Ovary (tissue), 9 donors: ENCODE results near the gene CDH23. TPM values are rescaled to one million over a fixed set of nuclear protein-coding genes. Genes with fewer than 3 reads are reported as not detected.

Source experiments
- DNase-seq, 5 donors: peaks; one replicate each; pipeline ENCODE4 v3.0.0-alpha.2; 2019 to 2020
- H3K27ac ChIP-seq, 2 donors: fragments of 200-600 bp; one replicate each; pipeline versions ENCODE4 v1.5.1 to v1.8.0; 2019 to 2022
- H3K27me3 ChIP-seq: fragments of 200-600 bp; one replicate; pipeline ENCODE4 v1.8.0; 2022
- H3K36me3 ChIP-seq: fragments of 200-600 bp; sonication (generic); one replicate; pipeline ENCODE4 v1.5.1; 2019
- H3K4me1 ChIP-seq: one replicate; pipeline ENCODE4 v1.8.1; 2013; ENCODE audit warnings: mild to moderate bottlenecking, moderate library complexity; ENCODE audit not compliant: insufficient read depth
- H3K4me3 ChIP-seq: fragments of 200-600 bp; sonication (generic); one replicate; pipeline ENCODE4 v1.5.1; 2017
- H3K9me3 ChIP-seq, 2 donors: fragments of 200-600 bp in 1 of 2; sonication (generic) in 1 of 2; one replicate each; pipeline versions ENCODE4 v1.5.1 to v1.8.1; 2013 to 2019; ENCODE audit warnings: mild to moderate bottlenecking in 1 of 2, moderate library complexity in 1 of 2
- CTCF ChIP-seq, 3 donors: fragments of 450-650 bp in 2 of 3; fragments of 200-600 bp in 1 of 3; IDR thresholded peaks; one replicate each; pipeline versions ENCODE4 v1.5.1 to v1.8.0; 2016 to 2022; ENCODE audit warnings: antibody characterized with exemption in 3 of 3, mild to moderate bottlenecking in 1 of 3
- EP300 ChIP-seq: sonication (generic); formaldehyde crosslinking; IDR thresholded peaks from one replicate; pipeline ENCODE4 v1.6.1; 2017; ENCODE audit warnings: antibody characterized with exemption
- POLR2A ChIP-seq: fragments of 450-650 bp; IDR thresholded peaks from one replicate; pipeline ENCODE4 v1.6.1; 2017; ENCODE audit warnings: antibody characterized with exemption, mild to moderate bottlenecking, moderate library complexity
- WGBS, 3 donors: extraction: QIAGEN DNeasy Blood & Tissue Kit in 1 of 3; methylation state at CpG; one replicate each; pipeline versions ENCODE4 v1.1.5 to v1.1.7; 2013 to 2017; 5-methylcytosine and 5-hydroxymethylcytosine counted together
- intact Hi-C, 4 donors: fragments of 100-400 bp; cut with DNase I; formaldehyde crosslinking; loops; one replicate each; pipeline versions ENCODE4 v1.11.0 to v1.15.1; 2022 to 2023
- polyA plus RNA-seq, 2 donors: library from polyadenylated mRNA; stranded (reverse); fragments of 200-250 nt in 1 of 2; fragments of 350-450 nt in 1 of 2; fragmentation: Illumina TruSeq in 1 of 2; extraction: RNeasy Lipid Tissue Mini Kit (QIAGEN cat#74804) in 1 of 2; gene quantifications; one replicate each; pipeline ENCODE4 v1.2.3, GENCODE V29; 2013 to 2014
- total RNA-seq, 7 donors: library from RNA; depleted of rRNA in 2 of 7; stranded (reverse); fragments of >200 nt in 2 of 7; fragmentation: NEBNext Ultra II Directional in 3 of 7; extraction: Animal tissue kit (Norgen Biotek cat#: 25700) in 3 of 7; gene quantifications; one replicate each; pipeline versions ENCODE4 v1.1.0 to v1.2.4, GENCODE V29; 2016 to 2023
- donor health status: DM: no; HTN: no; CAD: no; lungs with moderate emphysema.
- donor health status: DM: no; HTN: no; CAD: no.
- donor health status: Bipolar disorder and iron deficiency.
- donor health status: DM: yes; HTN: yes; CAD: no.
- donor health status: DM: no; HTN: no; CAD: no.
- donor health status: DM: yes; HTN: yes; CAD: no.

CDH23 gene
- total and polyA plus RNA-seq, 9 donors: 7.5 to 108 (median 39.1) TPM

- WGBS, 3 donors: 64 to 69% (median 65%) methylated on average over 6 of the region's 6 CpGs
- H3K4me3 ChIP-seq: no peak overlapping the region
- H3K36me3 ChIP-seq: no peaks in the 10 kb centered on the region
- no peaks in the 10 kb centered on the region for H3K27me3 ChIP-seq
- TF ChIP-seq EP300 (no peak), POLR2A (no peak), CTCF (IDR thresholded peaks at IDR 0.05) (no peak)
- DNase-seq: no peak
- H3K4me1 ChIP-seq: peaks cover 3% of the 10 kb centered on the region
- intact Hi-C loops: no loop called here
- no peak overlapping the region for H3K27ac ChIP-seq
- H3K9me3 ChIP-seq: no peaks in the 10 kb centered on the region
These were observed 96.2 kb downstream of the CDH23 start for GRCh38 chr10:71492872-71493271.

- intact Hi-C loops: no loop called here
These were observed 97.0 kb downstream of the CDH23 start for GRCh38 chr10:71493741-71494140.

GRCh38 chr10:71494476-71494875, 97.8 kb downstream of the CDH23 start:
- 97 to 99% (median 97%) methylated on average over 8 of the region's 8 CpGs for WGBS, 3 donors
- TF ChIP-seq POLR2A (no peak), CTCF (IDR thresholded peaks at IDR 0.05) (no peak), EP300 (no peak)

More at GRCh38 chr10:71493741-71494140, 97.0 kb downstream of the CDH23 start:
- no peak for TF ChIP-seq POLR2A
- no peak for TF ChIP-seq CTCF (IDR thresholded peaks at IDR 0.05)
- TF ChIP-seq EP300: no peak
- peaks cover 5% of the 10 kb centered on the region for H3K4me1 ChIP-seq
- H3K36me3 ChIP-seq: no peaks in the 10 kb centered on the region
- no peak overlapping the region for H3K27ac ChIP-seq
- DNase-seq: no peak
- WGBS, 3 donors: 92 to 97% (median 94%) methylated on average over 6 of the region's 6 CpGs
- H3K27me3 ChIP-seq: no peaks in the 10 kb centered on the region
- H3K9me3 ChIP-seq: no peaks in the 10 kb centered on the region
- H3K4me3 ChIP-seq: no peak overlapping the region

GRCh38 chr10:71494980-71495381, 98.3 kb downstream of the CDH23 start:
- H3K4me3 ChIP-seq: no peak overlapping the region
- H3K9me3 ChIP-seq: no peaks in the 10 kb centered on the region
- H3K36me3 ChIP-seq: no peaks in the 10 kb centered on the region
- peaks cover 5% of the 10 kb centered on the region for H3K4me1 ChIP-seq
- no peak for DNase-seq
- WGBS, 3 donors: 89 to 90% (median 89%) methylated on average over 9 of the region's 9 CpGs
- H3K27ac ChIP-seq: no peak overlapping the region
- intact Hi-C loops: no loop called here
- no peaks in the 10 kb centered on the region for H3K27me3 ChIP-seq
- TF ChIP-seq CTCF (IDR thresholded peaks at IDR 0.05) (no peak), POLR2A (no peak), EP300 (no peak)

More at GRCh38 chr10:71494476-71494875, 97.8 kb downstream of the CDH23 start:
- H3K4me3 ChIP-seq: no peak overlapping the region
- intact Hi-C loops: no loop called here
- DNase-seq: no peak
- H3K9me3 ChIP-seq: no peaks in the 10 kb centered on the region
- H3K36me3 ChIP-seq: no peaks in the 10 kb centered on the region
- H3K27ac ChIP-seq: no peak overlapping the region
- peaks cover 5% of the 10 kb centered on the region for H3K4me1 ChIP-seq
- no peaks in the 10 kb centered on the region for H3K27me3 ChIP-seq
